Astrocyte of the spinal cord (primary cell): Measurements from ENCODE around the gene DDX41.

ENCODE experiments used
- DNase-seq: peaks from one replicate; pipeline ENCODE4 v3.0.0; 2011; ENCODE audit warnings: low read depth, low spot score
- H3K4me3 ChIP-seq: 2 replicates; pipeline ENCODE4 v1.5.1; 2011; ENCODE audit warnings: low read depth, mild to moderate bottlenecking, low read length, moderate library complexity
- CTCF ChIP-seq: IDR thresholded peaks from 2 replicates; pipeline ENCODE4 v1.5.1; 2012; ENCODE audit warnings: low read depth, mild to moderate bottlenecking, low read length, inconsistent platforms
- in situ Hi-C: cut with HindIII; loops from 2 replicates; pipeline ENCODE4 v1.10.0; 2017; ENCODE audit warnings: low sequenced_read_pairs

The DDX41 gene

GRCh38 chr5:177514541-177514940 is 2.2 kb downstream of the DDX41 start:
- no peak overlapping the region for H3K4me3 ChIP-seq
- TF ChIP-seq CTCF, result no peak
- in situ Hi-C loops, result no loop called here
- DNase-seq, result no peak

- no peak overlapping the region for H3K4me3 ChIP-seq
- DNase-seq, result no peak
- in situ Hi-C loops, result no loop called here
- no peak for TF ChIP-seq CTCF
Measured at GRCh38 chr5:177513500-177513899, 3.3 kb downstream of the DDX41 start.

DNA sequence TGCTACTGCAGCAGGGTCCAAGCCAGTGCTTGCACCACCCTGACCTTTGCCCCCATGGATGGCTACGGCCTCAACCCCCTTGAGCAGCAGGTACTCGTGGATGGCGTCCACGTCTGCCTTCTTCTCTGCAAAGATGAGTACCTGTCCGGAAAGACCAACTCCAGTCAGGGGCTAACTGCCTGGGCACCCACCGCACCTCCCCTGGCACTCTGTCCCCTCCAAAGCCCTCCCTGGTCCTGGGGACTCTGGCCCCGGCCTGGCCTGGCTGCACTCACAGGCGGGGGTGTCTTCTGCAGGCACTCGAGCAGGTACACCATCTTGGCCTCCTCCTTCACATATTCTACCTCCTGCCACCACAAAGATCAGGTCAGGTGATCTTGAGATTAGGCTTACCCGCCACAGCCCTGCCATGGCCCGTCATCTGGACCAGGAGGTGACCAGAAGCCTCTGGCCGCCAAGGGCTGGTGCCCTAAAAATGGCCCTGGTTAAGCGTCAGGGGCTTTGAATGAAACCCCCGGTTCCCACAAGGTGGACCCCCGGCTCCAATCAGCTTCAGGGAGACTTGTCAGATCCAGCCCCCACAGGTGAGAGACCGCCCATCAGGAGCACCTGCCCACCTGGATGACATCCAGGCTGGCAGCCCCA is 3.9 kb downstream of the DDX41 start:
- no peak for DNase-seq
- TF ChIP-seq CTCF, result no peak
- H3K4me3 ChIP-seq, result no peak overlapping the region
- in situ Hi-C loops, result no loop called here

DNA sequence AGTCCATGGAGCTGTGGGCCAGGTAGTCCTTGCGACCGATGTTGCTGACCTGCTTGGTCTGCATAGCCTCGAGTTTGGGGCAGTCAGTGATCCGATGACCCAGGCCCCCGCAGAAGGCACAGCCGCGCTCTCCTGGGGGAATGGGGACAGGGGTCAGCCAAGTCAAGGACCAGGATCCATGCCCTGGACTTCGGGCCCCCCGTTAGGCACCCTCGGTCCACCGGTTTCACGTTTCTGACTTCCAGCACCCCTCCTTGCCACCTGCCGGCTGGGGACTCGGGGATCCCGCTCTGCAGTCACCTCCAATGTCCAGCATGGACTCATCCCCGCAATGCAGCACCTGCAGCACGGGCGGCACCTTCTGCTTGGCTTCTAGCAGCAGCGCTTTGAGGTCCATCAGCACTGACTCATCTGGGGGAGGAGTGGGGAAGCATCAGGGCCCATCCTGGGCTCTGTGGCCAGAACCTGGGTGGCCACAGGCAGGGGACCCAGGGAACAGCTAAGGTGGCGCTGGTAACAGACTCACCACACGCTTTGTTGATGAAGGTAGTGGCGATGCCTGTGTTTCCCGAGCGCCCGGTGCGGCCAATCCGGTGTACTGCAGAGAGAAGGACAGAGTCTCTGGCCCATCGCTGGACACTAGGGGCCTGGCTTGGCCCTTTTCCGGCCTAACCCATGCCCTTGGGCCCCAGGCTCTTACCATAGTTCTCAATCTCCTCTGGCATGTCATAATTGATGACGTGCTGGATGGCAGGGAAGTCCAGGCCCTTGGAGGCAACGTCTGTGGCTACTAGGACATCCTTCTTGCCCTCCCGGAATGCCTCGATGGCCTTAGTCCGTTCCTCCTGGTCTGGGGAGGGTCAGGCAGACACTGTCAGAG is 4.7 kb downstream of the DDX41 start:
- H3K4me3 ChIP-seq, result no peak overlapping the region
- DNase-seq, result no peak
- in situ Hi-C loops, result no loop called here
- no peak for TF ChIP-seq CTCF

- in situ Hi-C loops, result no loop called here
- H3K4me3 ChIP-seq, result no peak overlapping the region
- DNase-seq, result no peak
- no peak for TF ChIP-seq CTCF
Measured at GRCh38 chr5:177511181-177511580, 5.6 kb downstream of the DDX41 start.

- no peak overlapping the region for H3K4me3 ChIP-seq
- no peak for DNase-seq
- no peak for TF ChIP-seq CTCF
- in situ Hi-C loops, result no loop called here
Measured at GRCh38 chr5:177510567-177511053, 6.2 kb downstream of the DDX41 start.
